GM13977 (cell line): ENCODE measurements around the gene OR6S1.

Experiments used
- DNase-seq: peaks from one replicate; pipeline ENCODE4 v3.0.0; 2012; ENCODE audit warnings: low spot score
- in situ Hi-C: fragments of 300-500 bp; cut with MboI; formaldehyde crosslinking; loops from one replicate; pipeline ENCODE4 v1.12.0; 2022; ENCODE audit warnings: low sequenced_read_pairs, low pct_unique_long_range_greater_than_20kb, mixed read lengths, inconsistent platforms; ENCODE audit not compliant: unreplicated experiment
- TF ChIP-seq, protein P1 (sequence below): IDR thresholded peaks from 2 replicates; pipeline ENCODE4 v1.5.1; 2012; ENCODE audit warnings: mild to moderate bottlenecking, control low read depth; ENCODE audit not compliant: insufficient read depth; ENCODE audit errors: extremely low read depth, missing control alignments

Gene OR6S1

GRCh38 chr14:20684662-20685456 is 43.4 kb upstream of the OR6S1 start:
- no peak for DNase-seq
- TF ChIP-seq, protein P1, sequence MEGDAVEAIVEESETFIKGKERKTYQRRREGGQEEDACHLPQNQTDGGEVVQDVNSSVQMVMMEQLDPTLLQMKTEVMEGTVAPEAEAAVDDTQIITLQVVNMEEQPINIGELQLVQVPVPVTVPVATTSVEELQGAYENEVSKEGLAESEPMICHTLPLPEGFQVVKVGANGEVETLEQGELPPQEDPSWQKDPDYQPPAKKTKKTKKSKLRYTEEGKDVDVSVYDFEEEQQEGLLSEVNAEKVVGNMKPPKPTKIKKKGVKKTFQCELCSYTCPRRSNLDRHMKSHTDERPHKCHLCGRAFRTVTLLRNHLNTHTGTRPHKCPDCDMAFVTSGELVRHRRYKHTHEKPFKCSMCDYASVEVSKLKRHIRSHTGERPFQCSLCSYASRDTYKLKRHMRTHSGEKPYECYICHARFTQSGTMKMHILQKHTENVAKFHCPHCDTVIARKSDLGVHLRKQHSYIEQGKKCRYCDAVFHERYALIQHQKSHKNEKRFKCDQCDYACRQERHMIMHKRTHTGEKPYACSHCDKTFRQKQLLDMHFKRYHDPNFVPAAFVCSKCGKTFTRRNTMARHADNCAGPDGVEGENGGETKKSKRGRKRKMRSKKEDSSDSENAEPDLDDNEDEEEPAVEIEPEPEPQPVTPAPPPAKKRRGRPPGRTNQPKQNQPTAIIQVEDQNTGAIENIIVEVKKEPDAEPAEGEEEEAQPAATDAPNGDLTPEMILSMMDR, result no peak
- in situ Hi-C loops, result loop anchor here (5.0 kb wide), 1 partner anchor 73 kb away; no protein-coding TSS in a partner anchor

DNA sequence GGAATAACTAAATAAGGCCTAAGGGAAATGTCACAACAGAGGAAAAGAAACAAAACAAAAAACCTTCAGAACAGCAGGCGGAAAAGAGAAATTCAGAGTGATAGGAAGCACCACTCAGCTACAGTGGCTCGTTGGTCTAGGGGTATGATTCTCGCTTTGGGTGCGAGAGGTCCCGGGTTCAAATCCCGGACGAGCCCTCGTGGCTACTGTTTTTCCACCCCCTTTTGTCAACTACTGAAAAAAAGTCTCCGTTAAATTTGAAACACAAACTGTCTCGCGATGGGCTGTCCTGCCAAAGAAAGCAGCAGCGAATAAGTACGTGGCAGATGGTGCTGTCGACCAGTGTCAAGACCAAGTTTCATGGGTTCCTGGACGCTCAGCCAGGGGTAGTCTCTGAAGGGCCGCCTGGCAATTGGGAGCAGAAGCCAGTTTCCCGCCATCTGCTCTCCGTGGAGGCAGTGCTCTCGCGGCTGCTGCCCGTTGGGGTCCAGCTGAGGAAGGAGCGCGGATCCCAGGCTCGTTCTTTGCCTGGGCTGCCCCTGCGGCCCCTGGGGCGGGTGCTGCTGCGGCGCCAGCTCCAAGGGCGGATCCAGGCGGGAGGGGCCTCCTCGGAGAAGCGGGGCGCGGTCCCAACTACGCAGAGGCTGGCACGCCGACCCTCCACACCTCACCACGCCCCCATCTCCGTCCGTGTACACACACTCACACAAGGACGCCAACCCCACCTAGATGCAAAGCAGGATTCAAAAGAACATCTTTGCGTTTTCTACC is 42.6 kb upstream of the OR6S1 start, which contains the start of gene RNASE4:
Gene RNASE4, plus strand, starts transcription at position 670 of the 771 bp plus-strand sequence. CDS start 14,812 bp downstream, outside the sequence.
- in situ Hi-C loops, result no loop called here
- TF ChIP-seq, protein P1, result no peak
- DNase-seq, result peak; percentile 79

GRCh38 chr14:20683125-20683890 is 41.8 kb upstream of the OR6S1 start:
- in situ Hi-C loops, result no loop called here
- DNase-seq, result peak; percentile 62
- TF ChIP-seq, protein P1, result no peak

- in situ Hi-C loops, result no loop called here
Measured at GRCh38 chr14:20682435-20683124, 41.1 kb upstream of the OR6S1 start.

GRCh38 chr14:20682127-20682434 is 40.6 kb upstream of the OR6S1 start:
- TF ChIP-seq, protein P1, result no peak
- in situ Hi-C loops, result no loop called here

More at GRCh38 chr14:20682435-20683124, 41.1 kb upstream of the OR6S1 start:
- DNase-seq, result peak; percentile 81
- TF ChIP-seq, protein P1, result no peak

More at GRCh38 chr14:20682127-20682434, 40.6 kb upstream of the OR6S1 start:
- no peak for DNase-seq
